ENCODE results near the gene DLG2.

Gene DLG2

GRCh38 chr11:83836065-83836464, 1791.1 kb downstream of the DLG2 start:
- DNase-seq (ENCODE audit: low read depth), result no peak

- no peak for DNase-seq (ENCODE audit: low read depth)
These were observed 1791.7 kb downstream of the DLG2 start for GRCh38 chr11:83835423-83835822.

GRCh38 chr11:83831929-83832328, 1795.2 kb downstream of the DLG2 start:
- no peak for DNase-seq (ENCODE audit: low read depth)

- no peak for DNase-seq (ENCODE audit: low read depth)
These were observed 1799.1 kb downstream of the DLG2 start for GRCh38 chr11:83827940-83828554.

- DNase-seq (ENCODE audit: low read depth), result no peak
These were observed 1799.6 kb downstream of the DLG2 start for GRCh38 chr11:83827520-83827919.

GRCh38 chr11:83826078-83826477, 1801.1 kb downstream of the DLG2 start:
- no peak for DNase-seq (ENCODE audit: low read depth)

- no peak for DNase-seq (ENCODE audit: low read depth)
These were observed 1803.6 kb downstream of the DLG2 start for GRCh38 chr11:83823461-83824025.

- DNase-seq (ENCODE audit: low read depth), result no peak
These were observed 1807.1 kb downstream of the DLG2 start for GRCh38 chr11:83819931-83820549.

- no peak for DNase-seq (ENCODE audit: low read depth)
These were observed 1808.8 kb downstream of the DLG2 start for GRCh38 chr11:83818349-83818748.

- DNase-seq (ENCODE audit: low read depth), result no peak
These were observed 1810.5 kb downstream of the DLG2 start for GRCh38 chr11:83816572-83817187.

GRCh38 chr11:83815736-83816135, 1811.4 kb downstream of the DLG2 start:
- no peak for DNase-seq (ENCODE audit: low read depth)

GRCh38 chr11:83813296-83813695, 1813.8 kb downstream of the DLG2 start:
- no peak for DNase-seq (ENCODE audit: low read depth)

GRCh38 chr11:83809274-83809673, 1817.9 kb downstream of the DLG2 start:
- no peak for DNase-seq (ENCODE audit: low read depth)

- no peak for DNase-seq (ENCODE audit: low read depth)
These were observed 1825.3 kb downstream of the DLG2 start for GRCh38 chr11:83801799-83802198.

- DNase-seq (ENCODE audit: low read depth), result no peak
These were observed 1833.8 kb downstream of the DLG2 start for GRCh38 chr11:83793310-83793709.

- no peak for DNase-seq (ENCODE audit: low read depth)
These were observed 1835.6 kb downstream of the DLG2 start for GRCh38 chr11:83791557-83791956.

GRCh38 chr11:83785942-83786341, 1841.2 kb downstream of the DLG2 start:
- no peak for DNase-seq (ENCODE audit: low read depth)

GRCh38 chr11:83784419-83784818, 1842.7 kb downstream of the DLG2 start:
- no peak for DNase-seq (ENCODE audit: low read depth)

- no peak for DNase-seq (ENCODE audit: low read depth)
These were observed 1844.8 kb downstream of the DLG2 start for GRCh38 chr11:83782329-83782728.

GRCh38 chr11:83779876-83780275, 1847.3 kb downstream of the DLG2 start:
- DNase-seq (ENCODE audit: low read depth), result no peak

GRCh38 chr11:83778596-83778995, 1848.5 kb downstream of the DLG2 start:
- no peak for DNase-seq (ENCODE audit: low read depth)

GRCh38 chr11:83773950-83774880, 1852.9 kb downstream of the DLG2 start:
- DNase-seq (ENCODE audit: low read depth), result no peak
